Adipose tissue (tissue), 3 donors: Measurements from ENCODE around the gene ZC3H11A. TPM values are rescaled to one million over a fixed set of nuclear protein-coding genes. Genes with fewer than 3 reads are reported as not detected.
"Not testable (repeated sequence)": the region's sequence is repeated elsewhere in the genome, so short reads cannot be mapped to it uniquely, and the experiment has no call there.

Source experiments
- H3K27ac ChIP-seq: one replicate; pipeline ENCODE4 v1.5.1; 2013; ENCODE audit warnings: low read depth, low read length
- WGBS, 3 donors: extraction: QIAGEN DNeasy Blood & Tissue Kit; methylation state at CpG; one replicate each; pipeline ENCODE4 v1.1.7; 2013; 5-methylcytosine and 5-hydroxymethylcytosine counted together
- polyA plus RNA-seq, 3 donors: library from polyadenylated mRNA; stranded (reverse); fragments of 200-250 nt; gene quantifications; one replicate each; pipeline ENCODE4 v1.2.3, GENCODE V29; 2013
- donor health status: healthy with polysubstance abuse.
- donor health status: Bipolar disorder and iron deficiency.
- donor health status: healthy.

ZC3H11A gene
- polyA plus RNA-seq, 3 donors, result 19.9 to 49.4 (median 40.5) TPM

DNA sequence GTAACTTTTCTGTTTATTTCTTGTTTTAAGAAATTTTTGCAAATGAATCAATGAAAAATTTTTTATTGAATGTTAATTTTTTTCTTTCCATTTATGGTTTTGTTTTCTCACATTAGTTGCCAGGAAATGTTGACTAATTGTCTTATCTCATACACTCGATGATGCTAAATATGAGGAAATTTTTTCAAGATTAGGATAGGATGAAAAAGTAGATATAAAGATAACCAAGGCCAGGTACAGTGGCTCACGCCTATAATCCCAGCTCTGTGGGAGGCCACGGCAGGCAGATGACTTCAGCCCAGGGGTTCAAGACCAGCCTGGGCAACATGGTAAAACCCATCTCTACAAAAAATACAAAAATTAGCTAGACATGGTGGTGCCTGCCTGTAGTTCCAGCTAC lies 17.8 kb upstream of the ZC3H11A start:
- WGBS, 3 donors, result 57 to 70% (median 62%) methylated on average over 3 of the region's 3 CpGs

DNA sequence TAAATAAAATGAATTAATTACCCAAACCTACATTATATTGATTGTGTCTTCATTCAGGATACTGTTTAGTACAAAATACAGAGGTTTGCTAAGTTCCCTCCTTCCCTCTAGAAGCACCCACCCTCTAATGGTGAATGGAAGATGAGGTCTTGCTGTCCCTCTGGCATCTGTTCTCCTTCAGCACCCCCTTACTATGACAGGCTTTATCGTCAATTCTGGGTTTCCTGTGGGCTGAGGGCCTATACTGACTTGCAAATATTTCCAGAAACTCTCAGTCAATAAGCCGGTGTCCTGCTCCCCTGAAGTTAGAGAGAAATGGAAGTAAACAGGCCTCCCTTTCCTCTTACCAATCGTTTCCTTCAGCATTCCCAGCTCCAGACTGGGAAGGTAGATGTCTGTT lies 17.3 kb upstream of the ZC3H11A start:
- WGBS, 3 donors, result 46 to 78% (median 49%) methylated on average over 3 of the region's 3 CpGs
- H3K27ac ChIP-seq, result no peak overlapping the region

More for the DNA sequence above, 17.8 kb upstream of the ZC3H11A start:
- no peak overlapping the region for H3K27ac ChIP-seq

DNA sequence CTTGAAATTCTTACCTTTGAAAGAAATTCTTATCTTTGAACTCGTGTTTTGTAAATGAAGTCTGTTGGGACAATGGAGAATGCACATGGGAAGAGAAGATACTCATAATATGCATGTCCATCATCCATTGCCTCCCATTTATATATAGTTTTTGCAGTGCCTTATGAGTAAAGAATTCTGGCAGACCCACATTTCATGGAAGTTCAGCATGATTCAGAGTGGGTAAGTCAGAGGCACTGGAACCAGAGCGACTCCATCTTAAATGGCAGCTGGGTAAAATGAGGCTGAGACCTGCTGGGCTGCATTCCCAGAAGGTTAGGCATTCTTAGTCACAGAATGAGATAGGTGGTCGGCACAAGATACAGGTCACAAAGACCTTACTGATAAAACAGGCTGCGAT lies 16.6 kb upstream of the ZC3H11A start:
- WGBS, 3 donors, result 76 to 95% (median 94%) methylated on average over 4 of the region's 4 CpGs
- H3K27ac ChIP-seq, result no peak overlapping the region

DNA sequence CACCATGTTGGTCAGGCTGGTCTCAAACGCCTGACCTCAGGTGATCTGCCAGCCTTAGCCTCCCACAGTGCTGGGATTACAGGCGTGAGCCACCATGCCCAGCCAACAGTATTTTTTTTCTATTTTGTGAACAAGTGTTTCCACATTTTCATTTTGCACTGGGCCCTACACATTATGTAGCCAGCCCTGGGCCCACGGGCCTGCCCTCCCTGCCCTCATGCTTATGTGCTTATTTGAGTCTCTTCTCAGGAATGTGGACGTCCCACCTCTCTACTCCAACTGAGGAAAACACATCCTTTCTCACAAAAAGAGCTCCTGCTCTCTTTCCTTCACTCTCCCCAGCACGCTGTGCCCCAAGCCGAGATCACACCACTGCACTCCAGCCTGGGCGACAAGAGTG lies 13.5 kb upstream of the ZC3H11A start:
- 92 to 95% (median 94%) methylated on average over 7 of the region's 7 CpGs for WGBS, 3 donors
- H3K27ac ChIP-seq, result no peak overlapping the region

DNA sequence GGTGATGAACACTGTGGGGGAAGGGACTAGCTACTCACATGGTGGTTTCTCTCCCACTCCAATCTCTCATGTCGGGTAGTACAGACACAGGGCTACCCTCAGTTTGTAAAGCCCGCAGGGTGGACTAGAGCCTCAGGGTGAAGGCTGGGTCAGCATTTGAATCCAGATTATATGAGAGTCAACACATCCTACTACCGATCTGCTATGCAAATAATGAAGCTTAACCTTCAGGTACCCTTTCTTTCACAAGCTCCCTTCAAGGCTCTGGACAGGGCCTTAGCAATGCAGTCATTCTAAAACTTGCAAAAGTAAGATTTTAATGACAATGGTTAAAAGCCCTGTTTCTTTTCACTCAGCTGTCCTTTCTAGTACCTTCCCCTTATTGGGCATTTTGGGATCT lies 5.5 kb upstream of the ZC3H11A start:
- H3K27ac ChIP-seq, result no peak overlapping the region
- 70 to 85% (median 83%) methylated on average over 3 of the region's 3 CpGs for WGBS, 3 donors

DNA sequence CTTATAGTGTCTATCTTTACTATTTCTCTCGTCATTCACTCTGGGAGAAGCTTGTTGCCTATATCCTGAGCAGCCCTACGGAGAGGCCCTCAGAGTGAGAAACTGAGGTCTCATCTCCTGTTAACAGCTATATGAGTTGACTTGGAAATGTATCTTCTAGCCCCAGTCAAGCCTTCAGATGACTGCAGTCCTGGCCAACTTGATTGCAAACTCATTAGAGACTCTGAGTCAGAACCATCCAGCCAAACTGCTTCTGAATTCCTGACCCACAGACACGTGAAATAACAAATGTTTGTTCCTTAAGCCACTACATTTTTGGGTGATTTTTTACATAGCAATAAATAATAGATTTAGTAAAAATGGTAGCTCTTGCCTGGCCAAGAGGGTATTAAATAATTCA lies 3.9 kb upstream of the ZC3H11A start:
- H3K27ac ChIP-seq, result no peak overlapping the region
- 64 to 85% (median 85%) methylated on average over 3 of the region's 3 CpGs for WGBS, 3 donors

DNA sequence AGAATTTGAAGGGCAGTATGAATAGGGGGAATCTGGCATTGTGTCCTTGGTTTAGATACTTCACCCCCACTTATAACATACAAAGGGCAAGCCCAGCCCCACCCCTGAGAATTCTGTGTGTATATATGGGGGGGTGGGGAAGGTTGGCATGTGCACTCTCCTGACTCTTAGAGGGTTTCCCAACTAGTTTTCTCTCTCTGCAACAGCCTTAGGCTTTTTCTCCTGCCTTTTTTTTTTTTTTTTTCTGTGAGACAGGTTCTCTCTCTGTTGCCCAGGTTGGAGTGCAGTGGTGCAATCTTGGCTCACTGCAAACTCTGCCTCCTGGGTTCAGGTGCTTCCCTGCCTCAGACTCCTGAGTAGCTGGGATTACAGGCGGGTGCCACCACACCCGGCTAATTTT lies 2.9 kb upstream of the ZC3H11A start:
- WGBS, 3 donors, result 95 to 96% (median 96%) methylated on average over 2 of the region's 2 CpGs
- no peak overlapping the region for H3K27ac ChIP-seq

DNA sequence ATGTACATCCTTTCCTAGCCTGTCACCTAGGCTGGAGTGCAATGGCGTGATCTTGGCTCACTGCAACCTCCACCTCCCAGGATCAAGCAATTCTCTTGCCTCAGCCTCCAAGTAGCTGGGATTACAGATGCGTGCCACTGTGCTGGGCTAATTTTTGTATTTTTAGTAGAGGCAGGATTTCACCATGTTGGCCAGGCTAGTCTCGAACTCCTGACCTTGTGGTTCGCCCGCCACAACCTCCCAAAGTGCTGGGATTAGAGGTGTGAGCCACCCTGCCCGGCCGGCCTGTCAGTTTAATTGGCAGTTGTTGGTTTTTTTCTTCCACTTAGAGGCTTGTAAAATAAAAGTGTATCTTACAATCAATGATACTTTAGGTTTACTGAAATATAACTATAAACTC lies 1.9 kb upstream of the ZC3H11A start:
- H3K27ac ChIP-seq, result not testable (repeated sequence)
- 96 to 98% (median 97%) methylated on average over 7 of the region's 7 CpGs for WGBS, 3 donors

DNA sequence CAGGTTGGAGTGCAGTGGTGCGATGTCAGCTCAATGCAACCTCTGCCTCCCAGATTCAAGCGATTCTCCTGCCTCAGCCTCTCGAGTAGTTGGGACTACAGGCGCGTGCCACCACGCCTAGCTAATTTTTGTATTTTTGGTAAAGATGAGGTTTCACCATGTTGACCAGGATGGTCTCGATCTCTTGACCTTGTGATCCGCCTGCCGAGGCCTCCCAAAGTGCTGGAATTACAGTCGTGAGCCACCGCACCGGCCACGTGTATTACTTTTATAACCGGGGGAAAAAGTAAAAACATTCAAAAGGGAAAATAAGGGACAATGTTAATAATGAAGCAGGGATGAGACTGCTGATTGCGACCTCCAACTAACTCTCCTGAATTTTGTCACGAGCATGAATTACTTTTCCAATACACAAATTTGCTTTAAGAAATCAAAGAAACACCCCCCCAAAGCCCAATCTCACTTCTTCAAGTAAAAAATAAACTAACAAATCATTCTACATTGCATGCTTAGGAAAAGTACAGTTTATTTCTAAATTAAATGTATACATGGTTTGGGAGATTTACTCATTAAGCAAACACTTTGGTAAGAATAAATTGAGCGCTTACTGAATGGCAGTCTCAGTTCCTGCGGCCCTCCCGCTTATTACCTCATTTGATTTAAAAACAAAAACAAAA lies 521 bp upstream of the ZC3H11A start:
- WGBS, 3 donors, result 69 to 77% (median 71%) methylated on average over 19 of the region's 19 CpGs
- no peak overlapping the region for H3K27ac ChIP-seq

DNA sequence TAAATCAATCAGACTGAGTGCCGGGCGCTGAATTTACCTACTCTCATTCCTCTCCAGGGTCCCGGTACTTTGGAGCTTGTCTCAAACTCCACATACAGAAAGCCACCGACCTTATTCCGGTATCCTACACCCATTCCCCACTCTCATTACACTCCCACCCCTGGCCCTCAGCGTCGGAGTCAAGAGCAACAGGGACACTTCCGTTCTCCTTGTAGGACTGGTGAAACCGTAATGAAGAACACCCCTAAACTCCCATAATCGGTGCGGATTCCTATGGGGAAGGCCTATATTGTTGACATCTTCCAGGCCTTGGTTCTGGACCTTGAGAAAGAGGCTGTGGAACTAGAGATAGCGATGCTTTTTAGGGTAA lies 798 bp downstream of the ZC3H11A start:
- 0 to 1% (median 0%) methylated on average over 12 of the region's 12 CpGs for WGBS, 3 donors
- H3K27ac ChIP-seq, result peak overlapping the region; percentile 52

DNA sequence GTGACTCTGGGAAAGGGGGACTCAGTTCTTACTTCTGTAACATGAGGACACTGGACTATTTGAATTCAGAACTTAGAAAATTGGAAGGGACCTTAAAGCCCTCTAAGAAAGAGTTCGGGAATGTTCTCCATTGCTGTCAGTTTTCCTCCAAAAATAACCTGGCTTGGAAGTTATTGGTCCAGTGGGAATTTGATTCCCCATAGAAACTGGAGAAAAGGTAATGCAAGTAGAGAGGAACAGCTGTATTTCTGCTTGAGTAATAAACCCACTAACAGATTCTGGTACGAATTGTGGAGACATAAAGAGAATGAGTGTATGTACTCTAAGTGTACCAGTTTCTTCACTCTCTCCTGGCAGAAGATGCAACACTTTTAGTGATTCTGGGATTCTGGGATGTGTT lies 1.8 kb downstream of the ZC3H11A start:
- no peak overlapping the region for H3K27ac ChIP-seq
- 51 to 71% (median 54%) methylated on average over 2 of the region's 2 CpGs for WGBS, 3 donors

DNA sequence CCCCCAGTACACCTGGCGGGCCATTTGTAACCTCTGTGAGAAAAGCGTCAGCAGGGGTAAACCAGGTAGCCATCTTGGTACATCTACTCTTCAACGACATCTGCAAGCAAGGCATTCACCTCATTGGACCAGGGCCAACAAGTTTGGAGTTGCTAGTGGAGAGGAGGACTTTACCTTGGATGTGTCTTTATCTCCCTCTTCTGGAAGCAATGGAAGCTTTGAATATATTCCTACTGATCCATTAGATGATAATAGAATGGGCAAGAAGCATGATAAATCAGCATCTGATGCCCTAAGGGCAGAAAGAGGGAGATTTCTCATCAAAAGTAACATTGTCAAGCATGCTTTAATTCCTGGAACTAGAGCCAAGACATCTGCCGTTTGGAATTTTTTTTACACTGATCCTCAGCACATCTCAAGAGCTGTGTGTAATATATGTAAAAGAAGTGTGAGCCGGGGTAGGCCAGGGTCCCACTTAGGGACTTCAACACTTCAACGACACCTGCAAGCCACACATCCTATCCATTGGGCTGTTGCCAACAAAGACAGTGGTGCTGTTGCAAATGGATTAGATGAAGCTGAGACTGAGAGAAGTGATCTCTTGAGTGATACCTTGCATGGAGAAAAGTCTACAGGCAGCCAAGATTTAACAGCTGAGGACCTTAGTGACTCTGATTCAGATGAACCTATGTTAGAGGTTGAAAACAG lies 2.7 kb downstream of the ZC3H11A start:
- 71 to 78% (median 77%) methylated on average over 6 of the region's 6 CpGs for whole genome bisulfite sequencing, 3 donors
- no peak overlapping the region for H3K27ac ChIP-seq

DNA sequence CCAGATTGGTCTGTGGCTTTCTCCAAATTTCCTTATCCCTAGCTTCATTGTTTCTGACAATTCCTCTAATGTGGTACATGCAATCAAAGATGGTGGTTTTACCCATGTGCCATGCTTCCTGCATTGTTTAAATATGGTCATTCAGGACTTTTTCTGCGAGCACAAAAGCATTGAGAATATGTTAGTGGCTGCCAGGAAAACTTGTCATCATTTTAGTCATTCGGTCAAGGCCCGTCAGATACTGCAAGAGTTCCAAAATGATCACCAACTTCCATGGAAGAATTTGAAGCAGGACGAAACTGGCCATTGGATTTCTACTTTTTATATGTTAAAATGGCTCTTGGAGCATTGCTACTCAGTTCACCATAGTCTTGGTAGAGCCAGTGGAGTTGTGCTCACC lies 3.7 kb downstream of the ZC3H11A start:
- WGBS, 3 donors, result 84 to 94% (median 90%) methylated on average over 4 of the region's 4 CpGs
- no peak overlapping the region for H3K27ac ChIP-seq

DNA sequence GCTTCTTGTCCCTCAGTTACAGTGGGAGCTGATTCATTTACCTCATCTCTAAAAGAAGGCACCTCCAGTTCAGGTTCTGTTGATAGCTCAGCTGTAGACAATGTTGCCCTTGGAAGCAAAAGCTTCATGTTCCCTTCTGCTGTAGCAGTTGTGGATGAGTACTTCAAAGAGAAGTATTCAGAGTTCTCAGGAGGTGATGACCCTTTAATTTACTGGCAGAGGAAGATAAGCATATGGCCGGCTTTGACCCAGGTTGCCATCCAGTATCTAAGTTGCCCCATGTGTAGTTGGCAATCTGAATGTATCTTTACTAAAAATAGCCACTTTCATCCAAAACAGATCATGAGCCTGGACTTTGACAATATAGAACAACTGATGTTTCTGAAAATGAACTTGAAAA lies 4.5 kb downstream of the ZC3H11A start:
- WGBS, 3 donors, result 52 to 77% (median 65%) methylated on average over 1 of the region's 1 CpG
- H3K27ac ChIP-seq, result no peak overlapping the region

DNA sequence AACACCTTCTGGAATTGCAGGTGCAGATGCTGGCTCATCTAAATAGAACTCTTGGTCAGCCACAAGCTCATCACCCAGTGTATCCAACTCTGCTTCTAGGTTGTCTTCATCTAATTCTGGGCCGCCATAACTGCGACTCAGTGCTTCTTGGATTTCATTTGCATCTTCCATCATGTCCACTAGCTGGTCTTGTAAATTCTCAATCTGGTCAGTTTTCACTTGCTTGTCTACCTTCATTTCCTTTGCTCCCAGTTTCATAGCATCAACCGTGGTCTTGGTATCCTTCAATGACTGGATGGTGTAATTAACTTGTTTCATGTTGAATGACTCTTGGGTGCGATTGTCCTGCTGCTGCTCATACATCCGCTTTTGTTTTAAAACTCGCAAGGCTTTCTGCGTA lies 10.3 kb downstream of the ZC3H11A start:
- 97% methylated on average over 7 of the region's 7 CpGs for WGBS, 3 donors
- H3K27ac ChIP-seq, result no peak overlapping the region

DNA sequence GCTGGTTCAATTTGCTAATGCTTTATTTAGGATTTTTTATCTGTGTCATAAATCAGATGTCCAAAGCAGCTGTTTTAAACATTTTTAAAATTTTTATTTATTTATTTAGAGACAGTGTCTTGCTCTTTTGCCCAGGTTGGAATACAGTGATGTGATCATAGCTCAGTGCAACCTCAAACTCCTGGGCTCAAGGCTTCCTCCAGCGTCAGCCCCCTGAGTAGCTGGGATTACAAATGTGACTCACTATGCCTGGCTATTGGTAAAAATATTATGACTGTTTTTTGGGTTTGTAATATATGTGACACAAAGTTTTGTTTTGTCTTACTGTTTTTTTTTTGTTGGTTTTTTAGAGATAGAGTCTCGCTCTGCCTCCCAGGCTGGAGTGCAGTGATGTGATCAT lies 11.8 kb downstream of the ZC3H11A start:
- 82 to 88% (median 83%) methylated on average over 2 of the region's 2 CpGs for WGBS, 3 donors
- no peak overlapping the region for H3K27ac ChIP-seq

DNA sequence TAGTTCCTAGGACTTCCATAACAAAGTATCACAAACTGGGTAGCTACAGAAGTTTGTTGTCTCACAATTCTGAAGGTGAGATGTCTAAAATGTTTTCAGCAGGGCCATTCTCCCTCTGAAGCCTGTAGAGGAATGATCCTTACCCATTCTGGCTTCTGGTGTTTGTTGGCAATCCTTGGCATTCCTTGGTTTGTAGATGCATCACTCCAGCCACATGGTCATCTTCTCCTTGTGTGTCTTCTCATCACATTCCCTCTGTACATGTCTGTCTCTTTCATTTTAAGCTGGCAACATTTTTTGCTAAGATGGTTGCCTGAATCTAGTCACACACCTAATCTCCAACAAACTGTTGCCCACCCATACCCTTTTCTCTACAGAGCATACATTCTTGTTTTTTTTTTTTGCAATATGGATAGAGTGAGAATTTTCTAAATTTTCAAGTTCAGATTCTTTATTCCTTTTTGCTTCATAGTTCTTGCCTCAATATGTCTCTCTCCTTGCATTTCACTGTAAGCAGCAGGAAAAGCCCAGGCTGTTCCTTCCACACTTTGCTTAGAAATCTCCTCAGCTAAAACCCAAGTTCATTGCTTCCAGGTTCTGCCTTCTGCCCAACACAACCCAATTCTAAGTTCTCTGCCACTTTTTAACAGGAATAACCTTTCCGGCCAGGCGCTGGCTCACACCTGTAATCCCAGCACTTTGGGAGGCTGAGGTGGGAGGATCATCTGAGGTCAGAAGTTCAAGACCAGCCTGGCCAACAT lies 18.3 kb downstream of the ZC3H11A start:
- 94 to 97% (median 96%) methylated on average over 2 of the region's 2 CpGs for WGBS, 3 donors

DNA sequence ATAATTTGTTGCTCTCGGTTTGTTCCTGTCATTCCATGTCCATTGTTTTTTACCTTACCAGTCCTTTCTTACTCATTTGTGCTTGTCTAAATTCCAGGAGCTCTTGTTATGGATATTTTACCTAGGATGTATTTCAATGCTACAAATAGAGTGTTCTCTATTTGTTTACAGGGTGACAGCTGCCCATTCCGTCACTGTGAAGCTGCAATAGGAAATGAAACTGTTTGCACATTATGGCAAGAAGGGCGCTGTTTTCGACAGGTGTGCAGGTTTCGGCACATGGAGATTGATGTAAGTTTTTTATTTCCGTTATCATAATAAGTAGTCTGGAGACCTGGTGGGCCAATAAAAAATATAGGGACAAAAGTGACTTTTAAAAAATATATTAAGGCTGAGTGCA lies 23.0 kb downstream of the ZC3H11A start:
- WGBS, 3 donors, result 83 to 91% (median 88%) methylated on average over 6 of the region's 6 CpGs

More for the DNA sequence above, 18.3 kb downstream of the ZC3H11A start:
- H3K27ac ChIP-seq, result no peak overlapping the region

DNA sequence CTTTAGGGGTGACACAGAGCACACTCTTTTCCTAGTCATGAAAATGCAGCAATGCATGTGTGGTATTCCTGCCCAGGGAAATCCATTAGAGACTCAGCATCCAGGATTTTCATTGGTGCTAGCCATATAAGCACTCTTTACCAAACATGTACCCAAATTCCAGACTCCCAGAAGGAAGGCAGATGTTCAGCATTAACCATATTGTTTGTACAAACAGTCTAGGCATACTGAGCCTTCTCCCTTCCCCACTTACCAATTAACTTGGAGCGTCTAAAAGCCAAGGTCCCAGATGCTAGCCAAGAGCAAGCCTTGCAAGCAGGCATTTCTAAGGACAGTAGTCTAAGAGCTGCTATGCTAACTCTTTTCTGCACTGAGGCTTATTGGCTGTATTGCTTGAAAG lies 27.9 kb downstream of the ZC3H11A start:
- WGBS, 3 donors, result 43 to 95% (median 81%) methylated on average over 1 of the region's 1 CpG
- no peak overlapping the region for H3K27ac ChIP-seq

More for the DNA sequence above, 23.0 kb downstream of the ZC3H11A start:
- H3K27ac ChIP-seq, result no peak overlapping the region
